HEK293 (cell line): ENCODE results near the gene MBD1.

Experiments used
- CTCF ChIA-PET: fragments of 350-600 bp; formaldehyde crosslinking; extraction: SDS; loops from one replicate; lab custom pipeline; 2021; ENCODE audit warnings: antibody characterized with exemption; lab: Yijun Ruan, JAX
- POLR2A ChIA-PET: fragments of 300-600 bp; formaldehyde crosslinking; extraction: SDS; loops from one replicate; lab custom pipeline; 2020; ENCODE audit warnings: antibody characterized with exemption, inconsistent platforms; lab: Yijun Ruan, JAX
- H3K27ac ChIP-seq: fragments of 200-500 bp; sonication (Bioruptor generic); 2 replicates; pipeline ENCODE4 v1.5.1; 2014; ENCODE audit warnings: low read depth, low read length, control low read depth, inconsistent platforms; ENCODE audit errors: extremely low read depth
- H3K36me3 ChIP-seq, 2 experiments: fragments of 200-500 bp in 1 of 2; sonication (Bioruptor generic) in 1 of 2; 1 replicate in 1 of 2; 2 replicates in 1 of 2; pipeline ENCODE4 v1.5.1; 2014 to 2017; ENCODE audit warnings: inconsistent platforms in 2 of 2, low read length in 2 of 2; ENCODE audit not compliant: control insufficient read depth in 2 of 2, insufficient read depth in 1 of 2
- H3K4me1 ChIP-seq: fragments of 200-500 bp; sonication (Bioruptor generic); 2 replicates; pipeline ENCODE4 v1.5.1; 2014; ENCODE audit warnings: mild to moderate bottlenecking, low read length, inconsistent platforms; ENCODE audit not compliant: control insufficient read depth, insufficient read depth
- H3K4me3 ChIP-seq: 2 replicates; pipeline ENCODE4 v1.5.1; 2011; ENCODE audit warnings: low read depth, mild to moderate bottlenecking, control low read depth, low read length, moderate library complexity
- H3K9me3 ChIP-seq: fragments of 200-500 bp; sonication (Bioruptor generic); 2 replicates; pipeline ENCODE4 v1.5.1; 2014; ENCODE audit warnings: low read depth, low read length, inconsistent platforms; ENCODE audit not compliant: control insufficient read depth, insufficient read depth
- CTCF ChIP-seq: fragments of 450-650 bp; formaldehyde crosslinking; IDR thresholded peaks from 2 replicates; pipeline ENCODE4 v1.5.1; 2016; ENCODE audit warnings: missing biosample characterization, missing genetic modification characterization
- GLIS2 ChIP-seq: fragments of 450-650 bp; formaldehyde crosslinking; IDR thresholded peaks from 2 replicates; pipeline ENCODE4 v1.5.1; 2016; ENCODE audit warnings: missing biosample characterization, missing genetic modification characterization
- PATZ1 ChIP-seq: fragments of 450-650 bp; formaldehyde crosslinking; IDR thresholded peaks from 2 replicates; pipeline ENCODE4 v1.5.1; 2016; ENCODE audit warnings: missing biosample characterization, missing genetic modification characterization
- SETDB1 ChIP-seq: IDR thresholded peaks from one replicate; pipeline ENCODE4 v1.6.1; 2017; ENCODE audit warnings: mild to moderate bottlenecking, low read length, moderate library complexity, mixed read lengths; ENCODE audit not compliant: insufficient read length
- ZBTB7A ChIP-seq: fragments of 450-650 bp; formaldehyde crosslinking; IDR thresholded peaks from 2 replicates; pipeline ENCODE4 v1.5.1; 2016; ENCODE audit warnings: low read depth, missing biosample characterization, missing genetic modification characterization
- ZEB2 ChIP-seq: fragments of 450-650 bp; formaldehyde crosslinking; IDR thresholded peaks from 2 replicates; pipeline ENCODE4 v1.5.1; 2016; ENCODE audit warnings: missing biosample characterization, missing genetic modification characterization
- ZNF121 ChIP-seq: fragments of 450-650 bp; formaldehyde crosslinking; IDR thresholded peaks from 2 replicates; pipeline ENCODE4 v1.5.1; 2016; ENCODE audit warnings: missing biosample characterization, missing genetic modification characterization
- ZNF132 ChIP-seq: fragments of 450-650 bp; formaldehyde crosslinking; IDR thresholded peaks from 2 replicates; pipeline ENCODE4 v1.5.1; 2017; ENCODE audit warnings: missing biosample characterization, missing genetic modification characterization, borderline replicate concordance
- ZNF292 ChIP-seq: fragments of 450-650 bp; formaldehyde crosslinking; IDR thresholded peaks from 2 replicates; pipeline ENCODE4 v1.5.1; 2016; ENCODE audit warnings: low read depth, missing biosample characterization, missing genetic modification characterization, borderline replicate concordance
- ZNF302 ChIP-seq: fragments of 450-650 bp; formaldehyde crosslinking; IDR thresholded peaks from 2 replicates; pipeline ENCODE4 v1.5.1; 2016; ENCODE audit warnings: missing biosample characterization, missing genetic modification characterization, low read depth
- ZNF350 ChIP-seq: fragments of 450-650 bp; formaldehyde crosslinking; IDR thresholded peaks from 2 replicates; pipeline ENCODE4 v1.5.0; 2017; ENCODE audit warnings: missing biosample characterization, mild to moderate bottlenecking, missing genetic modification characterization
- ZNF610 ChIP-seq: fragments of 450-650 bp; formaldehyde crosslinking; IDR thresholded peaks from 2 replicates; pipeline ENCODE4 v1.5.1; 2016; ENCODE audit warnings: missing biosample characterization, missing genetic modification characterization, borderline replicate concordance
- ZNF621 ChIP-seq: fragments of 450-650 bp; formaldehyde crosslinking; IDR thresholded peaks from 2 replicates; pipeline ENCODE4 v1.5.1; 2017; ENCODE audit warnings: missing biosample characterization, missing genetic modification characterization
- ZNF654 ChIP-seq: fragments of 450-650 bp; formaldehyde crosslinking; IDR thresholded peaks from 2 replicates; pipeline ENCODE4 v1.5.1; 2016; ENCODE audit warnings: low read depth, missing biosample characterization, missing genetic modification characterization
- ZNF670 ChIP-seq: fragments of 450-650 bp; formaldehyde crosslinking; IDR thresholded peaks from 2 replicates; pipeline ENCODE4 v1.5.1; 2016; ENCODE audit warnings: missing biosample characterization, missing genetic modification characterization, low read depth
- ZNF707 ChIP-seq: fragments of 450-650 bp; formaldehyde crosslinking; IDR thresholded peaks from 2 replicates; pipeline ENCODE4 v1.5.1; 2016; ENCODE audit warnings: missing biosample characterization, missing genetic modification characterization
- TF ChIP-seq, protein P1 (sequence below): fragments of 450-650 bp; formaldehyde crosslinking; IDR thresholded peaks from 2 replicates; pipeline ENCODE4 v1.5.1; 2016; ENCODE audit warnings: missing biosample characterization, missing genetic modification characterization
- TF ChIP-seq, protein P2 (sequence below): fragments of 450-650 bp; formaldehyde crosslinking; IDR thresholded peaks from 2 replicates; pipeline ENCODE4 v1.5.1; 2016; ENCODE audit warnings: missing biosample characterization, missing genetic modification characterization
- TF ChIP-seq, protein P3 (sequence below): fragments of 450-650 bp; formaldehyde crosslinking; IDR thresholded peaks from 2 replicates; pipeline ENCODE4 v1.5.1; 2016; ENCODE audit warnings: missing biosample characterization, missing genetic modification characterization, borderline replicate concordance

Gene MBD1

DNA sequence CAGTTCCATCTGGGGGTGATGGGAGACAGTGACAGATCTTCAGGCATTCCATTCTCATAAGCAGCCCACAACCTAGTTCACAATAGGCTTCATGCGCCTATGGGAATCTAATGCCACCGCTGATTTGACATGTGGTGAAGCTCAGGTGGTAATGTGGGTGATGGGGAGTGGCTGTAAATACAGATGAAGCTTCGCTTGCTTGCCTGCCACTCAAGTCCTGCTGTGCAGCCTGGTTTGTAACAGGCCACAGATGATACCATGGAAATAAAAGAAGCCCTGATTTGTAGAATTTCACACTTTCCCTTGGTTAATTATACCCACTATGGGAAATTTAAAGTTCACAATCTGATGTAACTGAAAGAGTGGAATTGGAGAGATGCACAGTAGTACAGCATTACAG lies 46.7 kb upstream of the MBD1 start:
- TF ChIP-seq ZNF610 (tag by site-specific recombination) (peak; percentile 90; the same call in 1 of the 2 replicates), ZNF707 (tag by site-specific recombination) (no peak)
- no peak overlapping the region for H3K4me3 ChIP-seq
- H3K9me3 ChIP-seq, result no peaks in the 10 kb centered on the region
- no peaks in the 10 kb centered on the region for H3K4me1 ChIP-seq
- CTCF ChIA-PET, result interaction anchor here (1.6 kb wide), 1 partner anchor 29 kb away, joined by 3 read pairs; no protein-coding TSS in a partner anchor
- POLR2A ChIA-PET, result no interaction called here
- no peak overlapping the region for H3K27ac ChIP-seq
- no peaks in the 10 kb centered on the region for H3K36me3 ChIP-seq

DNA sequence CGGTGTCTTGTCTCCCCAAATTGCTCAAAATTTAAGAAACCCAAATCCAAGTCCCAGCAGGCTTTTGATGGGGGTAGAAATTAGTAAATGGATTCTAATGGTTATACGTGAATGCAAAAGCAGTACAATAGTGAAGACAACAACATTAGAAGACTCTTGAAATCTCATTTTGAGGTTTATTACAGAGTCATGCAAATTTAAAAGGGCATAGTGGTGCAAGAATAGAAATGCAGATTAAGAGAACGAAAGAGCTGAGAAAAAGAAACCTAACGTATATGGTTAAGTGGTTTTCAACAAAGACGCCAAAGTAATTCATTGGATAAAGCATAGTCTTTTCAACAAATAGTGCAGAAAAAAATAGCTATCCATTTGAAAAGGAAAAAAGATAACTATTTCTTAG lies 39.4 kb upstream of the MBD1 start:
- Histone ChIP-seq H3K9me3 (no peaks in the 10 kb centered on the region), H3K4me1 (no peaks in the 10 kb centered on the region), H3K36me3 (no peaks in the 10 kb centered on the region), H3K27ac (no peak overlapping the region), H3K4me3 (no peak overlapping the region)
- POLR2A ChIA-PET, result no interaction called here
- TF ChIP-seq, protein P1, sequence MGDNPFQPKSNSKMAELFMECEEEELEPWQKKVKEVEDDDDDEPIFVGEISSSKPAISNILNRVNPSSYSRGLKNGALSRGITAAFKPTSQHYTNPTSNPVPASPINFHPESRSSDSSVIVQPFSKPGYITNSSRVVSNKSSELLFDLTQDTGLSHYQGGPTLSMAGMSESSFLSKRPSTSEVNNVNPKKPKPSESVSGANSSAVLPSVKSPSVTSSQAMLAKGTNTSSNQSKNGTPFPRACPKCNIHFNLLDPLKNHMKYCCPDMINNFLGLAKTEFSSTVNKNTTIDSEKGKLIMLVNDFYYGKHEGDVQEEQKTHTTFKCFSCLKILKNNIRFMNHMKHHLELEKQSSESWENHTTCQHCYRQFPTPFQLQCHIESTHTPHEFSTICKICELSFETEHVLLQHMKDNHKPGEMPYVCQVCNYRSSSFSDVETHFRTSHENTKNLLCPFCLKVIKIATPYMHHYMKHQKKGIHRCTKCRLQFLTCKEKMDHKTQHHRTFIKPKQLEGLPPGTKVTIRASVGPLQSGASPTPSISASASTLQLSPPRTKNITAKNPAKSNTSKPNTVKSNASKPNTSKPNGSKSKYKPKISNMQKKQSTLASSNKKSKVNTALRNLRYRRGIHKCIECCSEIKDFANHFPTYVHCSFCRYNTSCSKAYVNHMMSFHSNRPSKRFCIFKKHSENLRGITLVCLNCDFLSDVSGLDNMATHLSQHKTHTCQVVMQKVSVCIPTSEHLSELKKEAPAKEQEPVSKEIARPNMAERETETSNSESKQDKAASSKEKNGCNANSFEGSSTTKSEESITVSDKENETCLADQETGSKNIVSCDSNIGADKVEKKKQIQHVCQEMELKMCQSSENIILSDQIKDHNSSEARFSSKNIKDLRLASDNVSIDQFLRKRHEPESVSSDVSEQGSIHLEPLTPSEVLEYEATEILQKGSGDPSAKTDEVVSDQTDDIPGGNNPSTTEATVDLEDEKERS (tag by site-specific recombination), result no peak
- TF ChIP-seq ZNF621 (tag by site-specific recombination), result no peak
- TF ChIP-seq ZNF292, result no peak
- TF ChIP-seq, protein P2, sequence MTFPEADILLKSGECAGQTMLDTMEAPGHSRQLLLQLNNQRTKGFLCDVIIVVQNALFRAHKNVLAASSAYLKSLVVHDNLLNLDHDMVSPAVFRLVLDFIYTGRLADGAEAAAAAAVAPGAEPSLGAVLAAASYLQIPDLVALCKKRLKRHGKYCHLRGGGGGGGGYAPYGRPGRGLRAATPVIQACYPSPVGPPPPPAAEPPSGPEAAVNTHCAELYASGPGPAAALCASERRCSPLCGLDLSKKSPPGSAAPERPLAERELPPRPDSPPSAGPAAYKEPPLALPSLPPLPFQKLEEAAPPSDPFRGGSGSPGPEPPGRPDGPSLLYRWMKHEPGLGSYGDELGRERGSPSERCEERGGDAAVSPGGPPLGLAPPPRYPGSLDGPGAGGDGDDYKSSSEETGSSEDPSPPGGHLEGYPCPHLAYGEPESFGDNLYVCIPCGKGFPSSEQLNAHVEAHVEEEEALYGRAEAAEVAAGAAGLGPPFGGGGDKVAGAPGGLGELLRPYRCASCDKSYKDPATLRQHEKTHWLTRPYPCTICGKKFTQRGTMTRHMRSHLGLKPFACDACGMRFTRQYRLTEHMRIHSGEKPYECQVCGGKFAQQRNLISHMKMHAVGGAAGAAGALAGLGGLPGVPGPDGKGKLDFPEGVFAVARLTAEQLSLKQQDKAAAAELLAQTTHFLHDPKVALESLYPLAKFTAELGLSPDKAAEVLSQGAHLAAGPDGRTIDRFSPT, result no peak
- TF ChIP-seq SETDB1, result no peak
- CTCF ChIA-PET, result interaction anchor here (0.6 to 1.2 kb wide), 2 partner anchors 15 to 37 kb away, joined by 3 to 5 read pairs; no protein-coding TSS in a partner anchor

- H3K27ac ChIP-seq, result no peak overlapping the region
- no peaks in the 10 kb centered on the region for H3K4me1 ChIP-seq
- H3K4me3 ChIP-seq, result no peak overlapping the region
- no peaks in the 10 kb centered on the region for H3K36me3 ChIP-seq
- ChIA-PET POLR2A (no interaction called here), CTCF (no interaction called here)
- no peaks in the 10 kb centered on the region for H3K9me3 ChIP-seq
- TF ChIP-seq, protein P3, sequence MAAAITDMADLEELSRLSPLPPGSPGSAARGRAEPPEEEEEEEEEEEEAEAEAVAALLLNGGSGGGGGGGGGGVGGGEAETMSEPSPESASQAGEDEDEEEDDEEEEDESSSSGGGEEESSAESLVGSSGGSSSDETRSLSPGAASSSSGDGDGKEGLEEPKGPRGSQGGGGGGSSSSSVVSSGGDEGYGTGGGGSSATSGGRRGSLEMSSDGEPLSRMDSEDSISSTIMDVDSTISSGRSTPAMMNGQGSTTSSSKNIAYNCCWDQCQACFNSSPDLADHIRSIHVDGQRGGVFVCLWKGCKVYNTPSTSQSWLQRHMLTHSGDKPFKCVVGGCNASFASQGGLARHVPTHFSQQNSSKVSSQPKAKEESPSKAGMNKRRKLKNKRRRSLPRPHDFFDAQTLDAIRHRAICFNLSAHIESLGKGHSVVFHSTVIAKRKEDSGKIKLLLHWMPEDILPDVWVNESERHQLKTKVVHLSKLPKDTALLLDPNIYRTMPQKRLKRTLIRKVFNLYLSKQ (tag by site-specific recombination), result no peak
- TF ChIP-seq ZNF670 (no peak), ZNF654 (tag by site-specific recombination) (no peak), GLIS2 (tag by site-specific recombination) (no peak), CTCF (tag by site-specific recombination) (no peak), ZNF121 (no peak), ZNF302 (tag by site-specific recombination) (no peak), PATZ1 (tag by site-specific recombination) (no peak), ZNF132 (tag by site-specific recombination) (no peak), ZEB2 (tag by site-specific recombination) (no peak), ZBTB7A (tag by site-specific recombination) (no peak), ZNF707 (tag by site-specific recombination) (no peak), ZNF350 (tag by site-specific recombination) (no peak)
These were observed 34.0 kb upstream of the MBD1 start for GRCh38 chr18:50315100-50315871.
